ENCODE measurements around the gene ZFP62. TPM values are rescaled to one million over a fixed set of nuclear protein-coding genes. Genes with fewer than 3 reads are reported as not detected.

The ZFP62 gene
- total RNA-seq, 6 donors from 2014 or later: 19.6 to 41.2 (median 26.1) TPM

- TF ChIP-seq POLR2A (IDR thresholded peaks at IDR 0.05) (no peak), POLR2AphosphoS5 (IDR thresholded peaks at IDR 0.05) (no peak), EP300 (IDR thresholded peaks at IDR 0.05) (no peak), CTCF (IDR thresholded peaks at IDR 0.05) (no peak)
- H3K4me1 ChIP-seq: peaks cover 0 to 11% (median 5%) of the 10 kb centered on the region in 4 donors
- peaks cover 6 to 58% (median 26%) of the 10 kb centered on the region in 4 donors for H3K36me3 ChIP-seq
- ATAC-seq (ENCODE audit: low FRiP score in 2 of 2) (no peak), DNase-seq (no peak)
- H3K9me3 ChIP-seq: peaks cover 0 to 15% (median 9%) of the 10 kb centered on the region in 4 donors
- H3K4me3 ChIP-seq: no peak overlapping the region
- WGBS, 2 donors: 87 to 90% methylated on average over 4 of the region's 4 CpGs
- no peak overlapping the region for H3K27ac ChIP-seq
- no peaks in the 10 kb centered on the region for H3K27me3 ChIP-seq
Measured at GRCh38 chr5:180852495-180852894, 8.6 kb downstream of the ZFP62 start.

GRCh38 chr5:180850434-180851078, 10.5 kb downstream of the ZFP62 start:
- Histone ChIP-seq H3K4me3 (no peak overlapping the region), H3K27me3 (no peaks in the 10 kb centered on the region), H3K27ac (no peak overlapping the region), H3K9me3 (peaks cover 0 to 15% (median 9%) of the 10 kb centered on the region in 4 donors), H3K36me3 (peaks cover 6 to 53% (median 26%) of the 10 kb centered on the region in 4 donors), H3K4me1 (peaks cover 0 to 11% (median 5%) of the 10 kb centered on the region in 4 donors)
- WGBS, 2 donors: 96 to 98% methylated on average over 10 of the region's 10 CpGs
- TF ChIP-seq CTCF (IDR thresholded peaks at IDR 0.05): no peak
- no peak for TF ChIP-seq POLR2A (IDR thresholded peaks at IDR 0.05)
- no peak for TF ChIP-seq POLR2AphosphoS5 (IDR thresholded peaks at IDR 0.05)
- TF ChIP-seq EP300 (IDR thresholded peaks at IDR 0.05): no peak
- ATAC-seq (ENCODE audit: low FRiP score in 2 of 2): no peak
- DNase-seq: no peak

- WGBS, 2 donors: 88 to 93% methylated on average over 4 of the region's 4 CpGs
- Histone ChIP-seq H3K4me1 (peaks cover 0 to 11% (median 5%) of the 10 kb centered on the region in 4 donors), H3K27ac (no peak overlapping the region), H3K27me3 (no peaks in the 10 kb centered on the region), H3K4me3 (no peak overlapping the region), H3K36me3 (peaks cover 6 to 48% (median 24%) of the 10 kb centered on the region in 4 donors), H3K9me3 (peaks cover 0 to 15% (median 9%) of the 10 kb centered on the region in 4 donors)
- no peak for DNase-seq
- no peak for ATAC-seq (ENCODE audit: low FRiP score in 2 of 2)
- no peak for TF ChIP-seq EP300 (IDR thresholded peaks at IDR 0.05)
- TF ChIP-seq POLR2A (IDR thresholded peaks at IDR 0.05): no peak
- no peak for TF ChIP-seq CTCF (IDR thresholded peaks at IDR 0.05)
- TF ChIP-seq POLR2AphosphoS5 (IDR thresholded peaks at IDR 0.05): no peak
Measured at GRCh38 chr5:180849827-180850226, 11.2 kb downstream of the ZFP62 start.

- no peak for ATAC-seq (ENCODE audit: low FRiP score in 2 of 2)
- WGBS, 2 donors: 100% methylated on average over 1 of the region's 1 CpG
- H3K36me3 ChIP-seq: peaks cover 6 to 47% (median 24%) of the 10 kb centered on the region in 4 donors
Measured at GRCh38 chr5:180848878-180849277, 12.2 kb downstream of the ZFP62 start.

More at GRCh38 chr5:180848878-180849277, 12.2 kb downstream of the ZFP62 start:
- TF ChIP-seq EP300 (IDR thresholded peaks at IDR 0.05) (no peak), POLR2A (IDR thresholded peaks at IDR 0.05) (no peak), CTCF (IDR thresholded peaks at IDR 0.05) (no peak), POLR2AphosphoS5 (IDR thresholded peaks at IDR 0.05) (no peak)
- no peak overlapping the region for H3K4me3 ChIP-seq
- no peak overlapping the region for H3K27ac ChIP-seq
- H3K9me3 ChIP-seq: peaks cover 0 to 15% (median 9%) of the 10 kb centered on the region in 4 donors
- DNase-seq: no peak
- no peaks in the 10 kb centered on the region for H3K27me3 ChIP-seq
- peaks cover 0 to 5% (median 5%) of the 10 kb centered on the region in 4 donors for H3K4me1 ChIP-seq
